Measurements from ENCODE around the gene TNKS2. TPM values are rescaled to one million over a fixed set of nuclear protein-coding genes. Genes with fewer than 3 reads are reported as not detected.

The TNKS2 gene
- total and polyA plus RNA-seq, 7 donors = 6.3 to 49.5 (median 29.8) TPM

DNA sequence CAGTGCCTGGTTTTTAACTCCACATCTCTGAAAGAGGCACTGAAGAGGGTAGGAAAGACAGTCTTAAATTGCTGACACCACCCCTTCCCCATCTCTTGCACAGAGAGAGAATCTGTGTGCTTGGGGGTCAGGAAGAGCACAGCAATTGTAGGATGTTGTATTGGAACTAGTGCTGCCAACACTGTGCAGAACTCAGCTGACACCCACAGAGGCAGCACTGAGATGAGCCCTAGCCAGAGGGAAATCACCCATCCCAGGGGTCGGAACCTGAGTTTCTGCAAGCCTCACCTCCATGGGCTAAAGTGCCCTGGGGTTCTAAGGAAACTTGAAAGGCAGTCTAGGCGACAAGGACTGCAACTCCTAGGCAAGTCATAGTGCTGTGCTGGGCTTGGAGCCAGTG is 11.0 kb upstream of the TNKS2 start:
- no peak for ATAC-seq
- no peaks in the 10 kb centered on the region for H3K27me3 ChIP-seq (ENCODE audit: insufficient read depth in 3 of 3, low read length in 2 of 3)
- DNase-seq = no peak
- no peak overlapping the region for H3K4me3 ChIP-seq
- 88 to 99% (median 91%) methylated on average over 2 of the region's 2 CpGs for WGBS, 3 donors
- intact Hi-C loops (cut with DNase I) = no loop called here
- H3K9me3 ChIP-seq = no peaks in the 10 kb centered on the region
- H3K27ac ChIP-seq = no peak overlapping the region
- TF ChIP-seq, protein P1, sequence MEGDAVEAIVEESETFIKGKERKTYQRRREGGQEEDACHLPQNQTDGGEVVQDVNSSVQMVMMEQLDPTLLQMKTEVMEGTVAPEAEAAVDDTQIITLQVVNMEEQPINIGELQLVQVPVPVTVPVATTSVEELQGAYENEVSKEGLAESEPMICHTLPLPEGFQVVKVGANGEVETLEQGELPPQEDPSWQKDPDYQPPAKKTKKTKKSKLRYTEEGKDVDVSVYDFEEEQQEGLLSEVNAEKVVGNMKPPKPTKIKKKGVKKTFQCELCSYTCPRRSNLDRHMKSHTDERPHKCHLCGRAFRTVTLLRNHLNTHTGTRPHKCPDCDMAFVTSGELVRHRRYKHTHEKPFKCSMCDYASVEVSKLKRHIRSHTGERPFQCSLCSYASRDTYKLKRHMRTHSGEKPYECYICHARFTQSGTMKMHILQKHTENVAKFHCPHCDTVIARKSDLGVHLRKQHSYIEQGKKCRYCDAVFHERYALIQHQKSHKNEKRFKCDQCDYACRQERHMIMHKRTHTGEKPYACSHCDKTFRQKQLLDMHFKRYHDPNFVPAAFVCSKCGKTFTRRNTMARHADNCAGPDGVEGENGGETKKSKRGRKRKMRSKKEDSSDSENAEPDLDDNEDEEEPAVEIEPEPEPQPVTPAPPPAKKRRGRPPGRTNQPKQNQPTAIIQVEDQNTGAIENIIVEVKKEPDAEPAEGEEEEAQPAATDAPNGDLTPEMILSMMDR (IDR thresholded peaks at IDR 0.05) = no peak
- H3K36me3 ChIP-seq (ENCODE audit: insufficient read depth in 1 of 2, low read depth in 1 of 2) = no peaks in the 10 kb centered on the region
- peaks cover 7% of the 10 kb centered on the region for H3K4me1 ChIP-seq

DNA sequence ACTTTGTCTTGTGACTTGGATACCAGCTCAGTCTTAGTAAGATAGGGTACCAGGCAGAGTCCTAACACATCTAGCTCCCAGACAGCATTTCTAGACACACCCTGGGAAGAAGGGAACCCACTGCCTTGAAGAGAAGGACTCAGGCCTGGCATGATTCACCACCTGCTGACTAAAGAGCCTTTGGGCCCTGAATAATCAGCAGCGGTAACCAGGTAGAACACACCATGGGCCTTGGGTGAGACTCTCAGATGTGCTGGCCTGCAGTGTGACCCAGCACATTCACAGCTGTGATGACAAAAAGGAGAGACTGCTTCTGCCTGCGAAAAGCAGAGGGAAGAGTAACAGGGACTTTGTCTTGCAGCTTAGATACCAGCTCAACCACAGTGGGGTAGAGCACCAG is 10.4 kb upstream of the TNKS2 start:
- Histone ChIP-seq H3K9me3 (no peaks in the 10 kb centered on the region), H3K27ac (no peak overlapping the region), H3K36me3 (ENCODE audit: insufficient read depth in 1 of 2, low read depth in 1 of 2) (no peaks in the 10 kb centered on the region), H3K4me1 (peaks cover 7% of the 10 kb centered on the region), H3K27me3 (ENCODE audit: insufficient read depth in 3 of 3, low read length in 2 of 3) (no peaks in the 10 kb centered on the region), H3K4me3 (no peak overlapping the region)
- DNase-seq (no peak), ATAC-seq (no peak)
- intact Hi-C loops (cut with DNase I) = no loop called here
- TF ChIP-seq, protein P1 (IDR thresholded peaks at IDR 0.05) = no peak
- 91 to 94% (median 92%) methylated on average over 2 of the region's 2 CpGs for WGBS, 3 donors

DNA sequence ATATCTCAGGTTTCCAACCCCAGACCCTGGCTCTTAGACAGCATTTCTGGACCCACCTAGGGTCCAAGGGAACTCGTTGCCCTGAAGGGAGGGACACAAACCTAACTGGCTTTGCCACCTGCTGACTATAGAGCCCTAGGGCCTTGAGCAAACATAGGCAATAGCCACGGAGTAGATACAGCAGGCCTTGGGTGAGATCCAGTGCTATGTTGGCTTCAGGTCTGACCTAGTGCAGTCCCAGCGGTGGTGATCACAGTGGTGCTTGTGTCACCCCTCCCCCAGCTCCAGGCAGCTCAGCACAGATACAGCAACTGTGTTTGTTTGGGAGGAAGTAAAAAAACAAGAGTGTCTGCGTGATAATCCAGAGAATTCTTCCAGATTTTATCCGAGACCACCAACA is 9.7 kb upstream of the TNKS2 start:
- intact Hi-C loops (cut with DNase I) = no loop called here
- peak in 3 of 4 donors; percentile 53 to 68 (median 66) for ATAC-seq
- H3K9me3 ChIP-seq = no peaks in the 10 kb centered on the region
- no peaks in the 10 kb centered on the region for H3K27me3 ChIP-seq (ENCODE audit: insufficient read depth in 3 of 3, low read length in 2 of 3)
- no peak overlapping the region for H3K4me3 ChIP-seq
- no peak overlapping the region for H3K27ac ChIP-seq
- H3K36me3 ChIP-seq (ENCODE audit: insufficient read depth in 1 of 2, low read depth in 1 of 2) = no peaks in the 10 kb centered on the region
- WGBS, 3 donors = 53 to 61% (median 56%) methylated on average over 5 of the region's 5 CpGs
- H3K4me1 ChIP-seq = peaks cover 7% of the 10 kb centered on the region
- TF ChIP-seq, protein P1 (IDR thresholded peaks at IDR 0.05) = no peak
- DNase-seq = no peak

DNA sequence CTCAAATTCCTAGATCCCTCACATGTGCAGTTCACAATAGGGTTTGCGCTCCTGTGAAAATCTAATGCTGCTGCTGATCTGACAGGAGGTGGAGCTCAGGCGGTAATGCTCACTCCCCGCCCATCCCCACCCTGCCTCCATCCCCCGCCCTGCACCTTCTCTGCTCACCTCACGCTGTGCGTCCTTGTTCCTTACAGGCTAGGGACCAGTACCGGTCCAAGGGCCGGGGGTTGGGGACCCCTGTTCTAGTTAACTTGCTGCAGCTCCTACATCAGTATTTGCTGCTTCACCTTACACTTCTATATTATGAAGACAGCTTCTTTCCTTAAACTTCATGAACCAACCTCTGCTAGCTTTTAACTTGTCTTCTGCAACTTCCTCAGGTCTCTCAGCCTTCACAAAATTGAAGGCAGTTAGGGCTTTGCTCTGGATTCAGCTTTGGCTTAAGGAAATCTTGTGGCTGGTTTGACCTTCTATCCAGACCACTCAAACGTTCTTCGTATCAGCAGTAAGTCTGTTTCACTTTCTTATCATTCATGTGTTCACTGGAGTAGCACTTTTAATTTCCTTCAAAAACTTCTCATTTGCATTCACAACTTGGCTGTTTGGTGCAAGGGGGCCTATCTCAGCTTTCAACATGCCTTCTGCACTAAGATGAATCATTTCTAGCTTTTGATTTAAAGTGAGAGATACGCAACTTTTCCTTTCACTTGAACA is 1.7 kb upstream of the TNKS2 start:
- Histone ChIP-seq H3K27ac (peak overlapping the region; percentile 96), H3K36me3 (ENCODE audit: insufficient read depth in 1 of 2, low read depth in 1 of 2) (peaks cover 0 to 2% of the 10 kb centered on the region in 2 donors), H3K4me1 (peaks cover 10% of the 10 kb centered on the region), H3K27me3 (ENCODE audit: insufficient read depth in 3 of 3, low read length in 2 of 3) (no peaks in the 10 kb centered on the region), H3K9me3 (no peaks in the 10 kb centered on the region), H3K4me3 (peak overlapping the region; percentile 93)
- 17 to 66% (median 44%) methylated on average over 11 of the region's 11 CpGs for whole genome bisulfite sequencing, 3 donors
- TF ChIP-seq, protein P1 (IDR thresholded peaks at IDR 0.05) = no peak
- ATAC-seq = no peak
- no peak for DNase-seq
- intact Hi-C loops (cut with DNase I) = loop anchor here in 1 of 2 donors (5.0 kb wide), 2 partner anchors 34 to 126 kb away; partner anchors contain the start of gene BTAF1
